ENCODE results near the gene SFXN2.

SFXN2 gene

DNA sequence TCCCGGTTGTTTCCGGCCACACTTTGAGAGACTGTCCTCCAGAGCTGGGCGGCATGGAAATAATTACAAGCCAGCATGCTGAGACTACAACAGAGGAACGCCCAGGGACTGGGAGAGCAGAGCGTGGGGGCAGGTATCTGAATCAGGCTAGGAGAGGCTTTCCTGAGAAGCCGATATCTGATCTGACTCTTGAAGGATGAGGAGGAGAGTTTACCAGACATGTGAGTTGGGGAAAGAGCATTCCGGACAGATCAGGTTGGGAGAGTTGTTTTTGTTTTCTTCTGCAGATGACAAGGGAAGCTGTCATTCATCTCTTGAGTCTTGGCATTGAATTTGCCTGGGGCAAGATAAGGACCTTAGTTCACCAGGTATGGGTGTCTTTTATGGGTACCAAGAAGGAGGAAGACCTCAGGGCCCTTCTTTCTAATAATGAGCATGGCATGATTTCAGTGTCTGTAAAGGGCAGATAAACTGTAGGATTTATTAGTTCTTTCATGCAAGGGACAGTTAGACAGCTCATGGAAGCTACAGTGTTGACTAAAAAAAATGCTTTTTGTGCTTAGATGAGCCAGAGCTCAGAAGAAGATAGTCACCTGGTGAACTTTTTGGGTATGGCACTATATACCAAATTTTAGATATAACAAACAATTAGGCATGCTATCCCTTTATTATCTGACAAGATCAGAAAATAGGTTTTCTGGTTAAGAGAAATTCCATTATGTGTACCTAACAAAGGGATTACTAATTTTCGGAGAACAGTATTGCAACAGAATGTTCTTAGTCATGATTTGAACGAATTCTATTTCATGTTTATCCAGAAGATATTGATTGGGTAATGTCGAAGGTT lies 65.5 kb downstream of the SFXN2 start:
- no peak for DNase-seq

DNA sequence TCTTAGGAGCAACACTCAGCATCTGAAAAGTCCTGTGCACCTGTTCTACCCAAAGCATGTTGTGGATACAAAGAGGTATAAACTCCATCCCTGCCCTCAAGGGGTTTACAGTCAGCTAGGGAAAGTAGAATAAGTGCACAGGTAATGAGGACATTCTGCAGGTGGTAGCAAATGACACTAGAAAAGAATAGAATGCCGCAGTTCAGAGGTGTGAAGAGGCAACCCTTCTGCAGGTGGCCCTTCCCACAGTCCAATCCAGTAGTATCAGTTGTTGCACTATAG lies 66.0 kb downstream of the SFXN2 start:
- DNase-seq, result no peak

DNA sequence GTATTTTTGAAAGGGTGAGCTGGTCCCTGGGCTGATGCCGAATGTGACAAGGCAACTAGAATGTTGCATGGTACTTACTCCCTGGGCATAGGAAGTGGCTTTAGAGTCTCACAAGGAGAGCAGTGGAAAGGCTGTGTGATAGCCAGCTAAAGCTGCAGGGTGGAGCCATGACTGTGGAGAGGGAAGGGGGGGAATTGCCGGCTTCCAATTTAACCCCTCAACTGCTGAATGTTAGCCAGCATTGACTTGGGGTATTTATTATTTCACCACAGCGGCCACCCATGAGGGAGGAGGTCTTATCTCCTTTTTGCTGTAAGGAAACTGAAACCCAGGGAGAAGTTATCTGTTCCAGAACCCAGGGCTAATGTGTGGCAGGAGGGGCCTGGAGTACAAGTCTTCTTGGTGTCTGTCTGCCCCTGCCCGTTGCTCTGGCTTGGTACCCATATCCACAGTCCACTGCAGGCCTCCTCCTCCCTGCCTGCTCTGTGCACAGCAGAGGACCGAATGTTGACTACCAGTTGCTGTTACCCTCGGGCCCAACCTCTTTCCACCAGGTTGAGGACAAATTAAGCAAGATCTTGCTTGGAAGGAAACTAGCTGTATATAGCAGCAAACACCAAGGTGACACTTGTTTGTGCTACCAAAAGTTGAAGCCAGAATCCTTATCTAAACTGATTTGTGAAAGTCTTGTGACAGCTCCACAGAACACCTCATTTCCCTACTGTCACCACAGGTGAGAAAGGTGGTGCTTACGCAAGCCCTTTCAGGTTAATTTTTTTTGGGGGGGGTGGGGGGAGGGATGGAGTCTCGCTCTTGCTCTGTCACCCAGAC lies 66.9 kb downstream of the SFXN2 start:
- DNase-seq, result no peak

DNA sequence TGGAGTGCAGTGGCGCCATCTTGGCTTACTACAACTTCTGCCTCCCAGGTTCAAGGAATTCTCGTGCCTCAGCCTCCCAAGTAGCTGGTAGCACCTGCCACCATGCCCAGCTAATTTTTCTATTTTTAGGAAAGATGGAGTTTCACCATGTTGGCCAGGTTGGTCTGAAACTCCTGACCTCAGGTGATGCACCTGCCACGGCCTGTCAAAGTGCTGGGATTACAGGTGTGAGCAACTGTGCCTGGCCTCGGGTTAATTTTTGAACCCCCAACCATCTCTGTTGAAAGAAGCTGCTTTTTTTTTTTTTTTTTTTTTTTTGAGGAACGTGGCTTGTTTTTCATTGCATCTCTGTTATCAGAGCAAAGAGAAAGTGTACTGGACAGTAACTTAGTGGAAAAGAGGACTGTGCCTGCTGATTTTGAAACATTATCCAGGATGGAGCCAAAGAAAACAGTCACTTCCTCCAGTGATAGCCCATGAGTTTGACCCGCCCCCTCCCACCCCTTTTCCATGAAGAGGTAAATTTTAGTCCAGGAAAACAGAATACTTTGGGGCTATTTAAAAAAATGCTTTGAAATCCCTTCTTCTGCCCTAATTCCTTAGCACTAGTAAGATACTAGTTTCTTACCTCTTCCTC lies 67.6 kb downstream of the SFXN2 start:
- DNase-seq, result no peak

DNA sequence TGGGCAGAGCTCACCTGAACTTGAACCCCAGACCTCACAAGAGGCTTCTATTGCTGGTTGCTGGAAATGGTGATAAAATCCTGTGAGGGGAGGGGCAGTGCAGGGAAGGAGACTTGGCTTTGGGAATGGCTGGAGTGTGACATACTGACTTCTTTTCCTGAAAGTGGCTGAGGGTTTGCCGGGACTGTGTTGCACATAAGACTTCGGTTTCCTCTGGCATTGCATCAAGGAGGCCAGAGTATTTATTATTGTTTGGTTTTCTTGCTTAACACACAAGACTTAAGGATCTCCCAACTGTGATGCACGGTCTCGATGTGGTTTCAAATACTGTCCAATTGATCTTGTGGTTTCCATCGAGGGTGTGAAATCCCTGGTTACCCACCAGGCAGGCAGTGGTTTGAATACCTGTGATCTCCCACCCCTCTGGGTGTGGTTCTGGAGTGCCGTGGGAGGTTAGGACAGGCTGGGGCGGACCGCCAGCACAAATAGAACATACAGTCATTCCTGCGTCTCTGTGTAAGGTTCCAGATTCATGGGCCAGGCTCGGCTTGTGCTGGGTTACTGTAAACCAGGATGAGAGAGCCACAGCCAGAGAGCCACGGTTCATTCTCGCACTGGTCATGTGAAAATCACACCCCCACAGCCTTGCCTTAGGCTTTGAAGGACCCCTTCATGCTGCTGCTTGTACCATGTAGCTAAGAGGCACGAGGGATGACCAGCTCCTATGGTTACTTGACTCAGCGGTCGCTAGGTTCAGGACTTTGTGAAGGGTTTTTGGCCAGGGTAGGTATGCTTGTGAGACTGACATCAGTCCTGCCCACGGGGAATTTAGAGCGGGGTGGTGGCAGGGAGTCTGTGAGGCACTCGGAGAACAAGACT lies 68.5 kb downstream of the SFXN2 start:
- no peak for DNase-seq

DNA sequence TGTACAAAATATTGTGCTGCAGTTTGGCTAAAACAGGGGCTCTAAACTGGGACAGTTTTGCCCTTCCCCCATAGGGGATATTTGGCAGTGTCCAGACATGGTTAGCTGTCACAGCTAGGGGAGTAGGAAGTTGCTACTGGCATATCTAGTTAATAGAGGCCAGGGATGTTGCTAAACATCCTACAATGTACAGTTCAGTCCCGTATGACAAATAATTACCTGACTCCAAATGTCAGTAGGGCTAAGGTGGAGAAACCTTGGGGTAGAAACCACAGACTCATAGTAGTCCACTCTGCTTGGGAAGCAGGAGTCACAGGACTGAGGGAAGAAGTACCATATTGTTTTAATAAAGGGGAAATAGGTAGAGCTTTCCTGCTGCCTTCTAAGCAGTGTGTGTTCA lies 69.1 kb downstream of the SFXN2 start:
- no peak for DNase-seq

DNA sequence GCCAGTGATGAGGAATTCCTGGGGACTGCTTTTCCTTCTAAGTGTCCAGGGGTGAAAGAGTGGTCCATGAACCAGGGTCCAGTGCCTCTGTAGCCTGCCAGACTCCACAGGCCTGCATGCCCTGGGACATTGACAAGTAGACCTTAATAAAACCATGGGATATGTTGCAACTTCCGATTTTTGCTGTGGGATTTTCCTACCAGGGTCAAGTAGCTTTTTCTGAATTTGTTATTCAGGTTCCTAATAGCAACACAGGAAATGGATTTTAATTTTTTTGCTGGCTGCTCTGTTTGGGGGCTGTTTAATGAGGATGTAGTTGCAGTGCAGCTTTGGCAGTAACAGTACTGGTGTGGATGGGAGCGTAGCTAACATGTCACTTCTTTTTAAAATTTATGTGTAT lies 71.4 kb downstream of the SFXN2 start:
- peak; percentile 80 for DNase-seq

DNA sequence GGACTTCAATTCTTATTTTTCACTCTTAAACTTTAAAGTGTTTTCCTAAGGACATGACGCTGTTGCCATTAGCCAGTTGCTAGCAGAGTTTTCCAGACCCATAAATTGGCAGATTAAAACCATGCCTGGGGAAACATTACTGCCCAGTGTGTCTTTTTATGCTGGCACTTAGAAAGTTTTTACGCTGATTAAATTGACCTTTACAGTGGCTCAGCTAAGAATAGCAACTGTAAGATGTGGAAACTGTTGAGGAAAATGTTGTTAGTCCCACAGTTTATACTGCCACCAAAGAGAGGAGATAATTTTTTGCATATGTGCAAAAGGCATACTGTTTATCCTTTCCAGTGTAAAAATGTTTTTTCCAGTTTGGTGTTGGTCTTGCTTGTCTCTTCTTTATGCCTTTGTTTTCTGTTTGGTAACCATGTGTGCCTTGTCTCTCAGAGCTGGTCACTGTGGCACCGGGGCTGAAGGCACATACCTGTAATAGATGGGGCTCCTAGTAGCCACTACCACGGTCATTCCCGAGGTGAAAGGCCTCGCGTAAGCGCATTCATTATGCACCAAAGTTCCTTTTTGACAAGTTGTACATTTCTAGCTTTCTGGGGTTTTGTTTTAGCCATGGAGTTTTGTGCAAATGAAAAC lies 77.4 kb downstream of the SFXN2 start:
- DNase-seq, result no peak

Measured in suppressor macrophage treated with lipopolysaccharide for 4 hours (primary cell).